GM18907 (cell line): ENCODE measurements around the gene GTF2IRD1.

Experiments used
- ATAC-seq: cut with Tn5 transposase; IDR thresholded peaks from one replicate; pipeline ENCODE4 v1.9.1; 2021; ENCODE audit warnings: mild to moderate bottlenecking, moderate library complexity; ENCODE audit not compliant: unreplicated experiment

The GTF2IRD1 gene

DNA sequence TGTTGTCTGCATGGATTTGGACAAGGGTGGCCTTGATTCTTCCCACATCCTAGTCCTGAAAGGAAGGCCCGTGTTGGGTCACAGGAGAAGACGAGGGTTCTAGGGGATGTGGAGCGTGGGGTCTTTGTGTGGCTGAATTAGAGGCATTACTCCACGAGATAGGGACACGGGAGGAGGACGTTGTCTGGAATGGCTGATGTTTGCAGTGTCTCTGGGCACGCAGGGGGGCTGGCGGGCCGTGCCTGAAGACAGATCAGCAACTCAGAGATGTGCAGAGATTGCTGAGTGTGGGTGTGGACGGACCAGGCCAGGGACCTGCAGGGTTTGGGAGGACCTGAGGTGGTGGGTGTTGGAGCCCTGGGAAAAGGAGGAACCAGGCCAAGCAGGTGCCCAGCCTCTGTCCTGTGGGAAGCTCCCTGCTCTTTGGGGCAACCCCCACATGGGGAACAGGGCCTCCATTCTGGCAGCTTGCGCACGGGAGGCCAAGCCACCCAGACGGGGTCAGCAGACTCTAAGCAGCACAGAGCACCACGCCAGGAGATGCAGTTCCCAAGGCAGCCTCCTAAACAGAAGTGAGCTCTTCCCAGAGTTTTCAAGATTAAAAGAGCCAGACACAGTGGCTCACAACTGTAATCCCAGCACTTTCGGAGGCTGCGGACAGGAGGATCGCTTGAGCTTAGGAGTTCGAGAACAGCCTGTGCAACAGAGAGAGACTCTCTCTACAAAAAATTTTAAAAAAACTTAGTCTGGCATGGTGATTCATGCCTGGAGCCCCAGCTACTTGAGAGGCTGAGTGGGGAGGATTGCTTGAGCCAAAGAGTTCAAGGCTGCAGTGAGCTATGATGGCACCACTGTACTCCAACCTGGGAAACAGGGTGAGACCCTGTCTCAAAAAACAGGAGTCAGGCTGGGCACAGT, 132.8 kb downstream of the GTF2IRD1 start:
- no peak for ATAC-seq

DNA sequence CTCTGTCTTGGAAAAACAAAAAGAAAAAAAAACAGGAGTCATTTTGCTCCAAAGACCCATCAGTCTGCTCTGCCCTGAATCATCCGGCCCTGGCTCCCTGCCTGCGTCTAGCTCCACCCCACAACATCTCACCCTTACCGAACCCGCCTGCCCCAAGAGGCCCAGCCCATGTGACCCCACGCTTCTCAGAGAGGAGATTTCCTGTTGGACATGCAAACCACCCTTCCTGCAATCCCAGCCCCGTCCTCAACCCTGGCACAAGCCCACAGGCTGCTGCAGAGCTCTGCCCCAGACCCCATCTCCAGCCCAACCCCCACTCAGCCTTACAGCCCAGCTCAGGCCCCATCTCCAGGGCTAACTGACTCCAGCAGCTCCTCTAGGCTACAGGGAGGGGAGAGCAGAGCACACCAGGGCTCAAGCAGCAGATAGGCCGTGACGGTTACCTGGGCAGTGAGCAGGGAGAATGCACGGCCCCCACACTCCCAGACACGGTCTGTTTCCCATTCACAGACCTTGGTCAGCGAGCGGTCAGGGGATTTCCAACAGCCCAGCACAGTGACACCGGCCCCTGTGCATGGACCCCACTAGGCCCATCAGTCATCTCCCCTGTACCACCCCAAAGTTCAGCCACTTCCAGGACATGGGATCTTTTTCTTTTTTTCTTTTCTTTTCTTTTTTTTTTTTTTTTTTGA, 133.9 kb downstream of the GTF2IRD1 start:
- peak; percentile 71 for ATAC-seq

DNA sequence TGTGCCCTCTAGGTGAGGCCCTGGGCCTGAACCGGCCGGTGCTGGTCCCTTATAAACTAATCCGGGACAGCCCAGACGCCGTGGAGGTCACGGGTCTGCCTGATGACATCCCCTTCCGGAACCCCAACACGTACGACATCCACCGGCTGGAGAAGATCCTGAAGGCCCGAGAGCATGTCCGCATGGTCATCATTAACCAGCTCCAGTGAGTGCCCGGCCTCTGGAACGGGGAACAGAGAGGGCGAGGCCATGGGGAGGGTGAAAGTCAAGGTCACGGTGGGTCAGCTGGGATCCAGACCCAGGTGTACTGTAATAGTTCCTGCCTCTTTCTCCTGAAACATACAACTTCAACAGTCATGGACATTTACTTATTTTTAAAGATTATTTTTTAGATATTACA, 137.1 kb downstream of the GTF2IRD1 start:
- ATAC-seq: no peak

DNA sequence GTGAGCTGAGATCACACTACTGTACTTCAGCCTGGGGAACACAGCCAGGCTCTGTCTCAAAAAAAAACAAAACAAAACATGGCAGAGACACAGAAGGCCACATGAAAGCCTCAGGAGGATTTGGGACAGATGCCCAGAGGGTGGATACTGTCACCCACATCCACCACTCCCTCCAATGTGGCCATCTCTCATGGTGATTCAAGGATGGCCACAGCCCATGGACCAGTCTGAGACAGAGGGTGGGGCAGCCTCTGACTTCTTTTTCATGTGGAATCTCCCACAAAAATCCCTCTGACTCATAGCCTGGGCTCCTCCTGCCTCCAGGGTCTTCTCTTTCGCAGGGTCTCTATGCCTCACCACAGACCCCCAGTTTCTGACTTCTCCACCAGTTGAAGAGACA, 144.9 kb downstream of the GTF2IRD1 start:
- ATAC-seq: no peak

DNA sequence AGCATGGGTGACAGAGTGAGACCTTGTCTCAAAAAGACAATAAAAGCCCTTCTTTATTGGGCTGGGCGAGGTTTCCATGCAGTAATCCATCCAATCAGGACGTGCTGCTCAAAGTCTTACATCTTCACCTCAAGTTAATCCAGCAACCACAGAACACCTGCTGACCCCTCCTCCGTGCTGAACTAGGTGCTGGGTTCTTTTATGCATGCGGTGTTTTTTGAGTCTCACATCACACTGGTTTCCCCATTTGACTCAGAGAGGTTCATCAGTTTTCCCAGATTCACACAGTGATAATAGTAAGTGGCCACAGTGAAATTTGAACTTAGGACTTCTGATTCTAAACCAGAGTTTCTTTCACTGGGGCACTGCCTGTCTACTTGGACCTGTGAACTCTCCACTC, 145.5 kb downstream of the GTF2IRD1 start:
- ATAC-seq: peak; percentile 55

DNA sequence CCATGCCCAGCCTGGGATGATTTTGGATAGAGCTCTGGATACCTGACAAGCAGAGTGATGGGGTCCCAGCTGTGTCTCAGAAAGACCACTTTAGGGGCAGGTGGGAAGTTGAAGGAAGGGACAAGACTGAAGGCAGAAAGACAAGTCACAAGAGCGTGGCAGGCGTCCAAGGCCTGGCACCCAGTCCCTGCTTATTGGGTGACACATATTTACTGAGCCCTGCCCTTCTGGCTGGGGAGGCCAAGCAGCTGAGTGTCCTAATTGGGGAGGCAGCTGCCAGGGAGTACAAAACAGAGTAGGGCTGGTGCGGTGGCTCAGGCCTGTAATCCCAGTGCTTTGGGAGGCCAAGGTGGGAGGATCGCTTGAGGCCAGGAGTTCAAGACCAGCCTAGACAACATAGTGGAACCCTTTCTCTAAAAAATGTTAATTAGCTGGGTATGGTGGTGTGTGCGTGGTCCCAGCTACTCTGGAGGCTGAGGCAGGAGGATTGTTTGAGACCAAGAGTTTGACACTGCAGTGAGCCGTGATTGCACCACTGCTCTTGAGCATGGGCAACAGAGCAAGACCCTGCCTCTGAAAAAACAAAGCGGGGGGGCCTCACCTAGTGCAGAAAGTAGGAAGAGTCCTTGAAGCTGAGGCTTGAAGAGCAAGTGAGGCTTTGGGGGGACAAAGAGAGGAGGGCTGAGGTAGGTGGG, 150.8 kb downstream of the GTF2IRD1 start:
- ATAC-seq: no peak

GRCh38 chr7:74606101-74606908, 152.6 kb downstream of the GTF2IRD1 start:
- peak; percentile 44 for ATAC-seq

GRCh38 chr7:74606909-74607510, 153.3 kb downstream of the GTF2IRD1 start:
- no peak for ATAC-seq

DNA sequence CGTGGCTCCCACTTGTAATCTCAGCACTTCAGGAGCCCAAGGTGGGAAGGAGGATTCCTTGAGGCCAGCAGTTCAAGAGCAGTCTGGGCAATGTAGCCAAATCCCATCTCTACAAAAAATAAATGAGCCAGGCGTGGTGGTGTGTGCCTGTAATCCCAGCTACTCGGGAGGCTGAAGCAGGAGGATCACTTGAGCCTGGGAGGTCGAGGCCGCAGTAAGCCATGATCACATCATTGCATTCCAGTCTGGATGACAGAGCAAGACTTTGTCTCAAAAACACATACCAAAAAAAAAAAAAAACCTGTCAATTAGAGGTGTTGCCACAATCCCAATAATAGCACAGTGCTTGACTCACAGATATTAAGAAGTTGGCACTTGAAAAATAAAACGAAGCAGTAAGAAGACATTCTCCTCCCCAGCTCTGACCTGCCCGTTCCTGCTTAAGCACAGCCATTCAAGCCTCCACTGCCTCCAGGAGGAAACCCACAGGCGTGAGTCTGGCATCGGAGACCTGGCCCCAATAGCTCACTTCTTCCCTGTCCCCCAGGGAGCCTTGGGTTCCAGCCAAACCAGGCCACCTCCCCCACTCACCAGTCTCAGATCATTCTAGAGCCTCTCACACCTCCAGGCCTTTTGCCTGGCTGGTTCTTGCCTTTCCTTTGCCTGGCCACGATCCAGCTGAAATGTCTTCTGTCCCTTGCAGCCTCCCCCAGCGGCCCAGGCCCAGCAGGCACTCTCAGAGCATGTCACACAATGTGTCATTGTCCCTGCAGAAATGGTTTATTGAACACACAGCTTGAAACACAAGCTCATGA, 158.5 kb downstream of the GTF2IRD1 start:
- ATAC-seq: no peak

GRCh38 chr7:74615933-74616780, 162.5 kb downstream of the GTF2IRD1 start:
- no peak for ATAC-seq

DNA sequence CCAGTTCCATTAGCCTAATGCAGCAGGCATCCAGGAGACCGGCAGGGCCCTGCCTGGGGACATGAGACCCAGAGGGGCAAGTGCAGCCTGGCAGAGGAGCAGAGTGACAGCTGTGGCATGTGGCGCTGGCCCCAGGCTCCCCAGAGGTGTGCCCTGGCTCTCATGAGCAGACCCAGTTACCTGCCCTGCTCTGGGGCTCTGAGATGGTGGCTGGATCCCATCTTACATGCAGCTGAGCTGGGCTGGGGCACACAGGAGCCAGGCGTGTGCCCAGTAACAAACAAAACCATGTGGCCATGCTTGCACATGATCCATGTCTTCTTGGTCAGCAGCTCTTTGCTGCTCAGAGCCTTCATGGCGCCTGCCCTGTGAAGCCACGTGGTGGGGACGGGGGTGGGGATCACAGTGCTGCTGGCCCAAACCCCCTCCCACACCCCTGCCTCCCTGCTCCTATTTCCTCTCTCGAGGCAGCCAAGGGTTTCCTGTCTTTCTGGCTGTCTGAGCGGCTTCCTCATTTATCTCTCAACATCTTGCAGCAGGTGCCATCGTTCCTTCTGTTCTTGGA, 163.6 kb downstream of the GTF2IRD1 start:
- ATAC-seq: no peak

DNA sequence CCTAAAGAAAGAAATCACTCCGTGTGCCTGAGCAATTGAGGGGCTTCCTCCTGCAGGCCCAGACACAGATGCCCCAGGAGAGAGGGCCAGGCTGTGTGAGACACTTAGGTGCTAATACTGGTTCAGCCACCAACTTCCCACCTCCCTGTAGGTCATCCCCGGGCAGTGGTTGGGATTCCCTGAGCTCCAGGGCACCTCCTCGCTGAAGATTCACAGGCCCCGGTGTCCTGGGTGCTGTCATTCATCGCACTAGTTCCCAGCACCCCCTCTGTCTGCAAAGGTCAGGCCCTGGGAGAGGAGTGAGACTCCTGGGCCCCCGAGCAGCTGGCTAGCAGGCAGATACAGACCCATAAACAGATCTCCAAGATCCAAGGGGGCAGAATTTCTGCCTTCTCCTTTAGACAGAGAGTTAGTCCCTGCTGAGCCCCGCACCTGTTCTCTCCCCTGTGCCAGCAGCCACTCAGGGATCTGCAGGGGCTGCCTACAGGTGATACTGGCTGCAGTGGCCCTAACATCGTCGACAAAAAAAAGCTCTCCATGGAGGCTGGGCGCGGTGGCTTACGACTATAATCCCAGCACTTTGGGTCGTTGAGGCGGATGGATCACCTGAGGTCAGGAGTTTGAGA, 165.6 kb downstream of the GTF2IRD1 start:
- no peak for ATAC-seq

GRCh38 chr7:74622228-74622749, 168.6 kb downstream of the GTF2IRD1 start:
- no peak for ATAC-seq

GRCh38 chr7:74623135-74623534, 169.4 kb downstream of the GTF2IRD1 start:
- no peak for ATAC-seq

- no peak for ATAC-seq
Measured at GRCh38 chr7:74625446-74625845, 171.7 kb downstream of the GTF2IRD1 start.

GRCh38 chr7:74627661-74628411, 174.1 kb downstream of the GTF2IRD1 start:
- no peak for ATAC-seq

GRCh38 chr7:74632505-74632904, 178.8 kb downstream of the GTF2IRD1 start:
- no peak for ATAC-seq
